Activated CD4-positive, alpha-beta T cell treated with anti-CD3 and anti-CD28 coated beads, Interleukin-2, amount 10 ng/mL, durations not matched to agents 24 days and 14 days (primary cell): ENCODE results near the gene MBP. TPM values are rescaled to one million over a fixed set of nuclear protein-coding genes. Genes with fewer than 3 reads are reported as not detected.

Experiments used
- DNase-seq: peaks from one replicate; pipeline ENCODE4 v3.0.0; 2022
- H3K27ac Mint-ChIP-seq: one replicate; pipeline ENCODE4 v1.8.0; 2022; ENCODE audit warnings: mild to moderate bottlenecking, mixed read lengths
- H3K27me3 Mint-ChIP-seq: one replicate; pipeline ENCODE4 v1.8.0; 2022; ENCODE audit warnings: mixed read lengths
- H3K36me3 Mint-ChIP-seq: one replicate; pipeline ENCODE4 v1.8.0; 2022; ENCODE audit warnings: low read depth, mild to moderate bottlenecking, mixed read lengths
- H3K4me1 Mint-ChIP-seq: one replicate; pipeline ENCODE4 v1.8.0; 2021; ENCODE audit warnings: mixed read lengths
- H3K4me3 Mint-ChIP-seq: one replicate; pipeline ENCODE4 v1.8.0; 2022; ENCODE audit warnings: mild to moderate bottlenecking, moderate library complexity, mixed read lengths
- H3K9me3 Mint-ChIP-seq: one replicate; pipeline ENCODE4 v1.8.0; 2021; ENCODE audit warnings: mixed read lengths
- intact Hi-C: fragments of 100-400 bp; cut with micrococcal nuclease; formaldehyde crosslinking; loops from one replicate; pipeline ENCODE4 v1.15.1; 2023
- total RNA-seq: library from RNA; stranded (reverse); gene quantifications from 2 replicates; pipeline ENCODE4 v1.2.3, GENCODE V29; 2022

The MBP gene
- total RNA-seq, 1 donor from 2014 or later = 63.1 TPM

DNA sequence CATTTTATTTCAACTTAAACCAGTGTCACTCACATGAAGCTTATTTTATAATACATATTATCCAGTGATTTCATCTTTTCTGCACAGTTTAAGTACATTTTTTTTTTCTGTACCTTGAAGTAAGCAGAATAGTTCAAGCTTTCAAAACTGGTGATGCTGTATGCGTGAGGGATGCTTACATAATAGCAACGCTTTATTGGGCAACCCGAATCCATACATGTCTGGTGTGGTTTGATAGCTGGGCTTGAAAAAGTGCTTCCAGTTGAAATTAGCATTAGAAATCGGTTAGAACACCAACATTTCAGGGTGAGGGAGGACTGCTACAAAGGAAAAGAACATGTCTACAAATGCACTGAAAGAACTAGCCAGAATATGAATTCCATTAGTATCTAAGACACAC is 117.4 kb downstream of the MBP start:
- Mint-ChIP-seq H3K4me3 (no peak overlapping the region), H3K36me3 (peaks cover 59% of the 10 kb centered on the region), H3K27me3 (no peaks in the 10 kb centered on the region), H3K4me1 (peaks cover 20% of the 10 kb centered on the region), H3K9me3 (peaks cover 13% of the 10 kb centered on the region), H3K27ac (no peak overlapping the region)
- no peak for DNase-seq
- intact Hi-C loops = no loop called here

DNA sequence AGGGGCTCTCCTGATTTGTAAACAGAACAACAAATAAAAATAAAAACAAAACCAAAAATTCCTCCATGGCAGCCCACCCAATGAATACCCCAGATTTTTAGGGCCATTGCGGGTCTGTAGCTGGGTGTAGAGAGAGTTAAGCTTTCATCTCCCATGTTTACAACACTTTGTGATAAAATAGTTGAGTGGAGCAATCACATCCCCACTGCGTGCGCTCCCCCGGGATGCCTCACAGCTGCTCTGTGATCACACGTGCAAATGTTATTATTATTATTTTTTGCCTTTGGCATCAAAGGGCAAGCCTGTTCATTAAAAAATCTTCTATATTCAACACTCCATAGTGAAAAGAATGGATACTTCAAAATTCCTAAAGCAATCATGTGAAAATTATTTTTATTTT is 118.0 kb downstream of the MBP start:
- intact Hi-C loops = no loop called here
- no peak overlapping the region for H3K27ac Mint-ChIP-seq
- H3K4me3 Mint-ChIP-seq = no peak overlapping the region
- peaks cover 13% of the 10 kb centered on the region for H3K9me3 Mint-ChIP-seq
- H3K4me1 Mint-ChIP-seq = peaks cover 19% of the 10 kb centered on the region
- DNase-seq = no peak
- H3K27me3 Mint-ChIP-seq = no peaks in the 10 kb centered on the region
- H3K36me3 Mint-ChIP-seq = peaks cover 55% of the 10 kb centered on the region

DNA sequence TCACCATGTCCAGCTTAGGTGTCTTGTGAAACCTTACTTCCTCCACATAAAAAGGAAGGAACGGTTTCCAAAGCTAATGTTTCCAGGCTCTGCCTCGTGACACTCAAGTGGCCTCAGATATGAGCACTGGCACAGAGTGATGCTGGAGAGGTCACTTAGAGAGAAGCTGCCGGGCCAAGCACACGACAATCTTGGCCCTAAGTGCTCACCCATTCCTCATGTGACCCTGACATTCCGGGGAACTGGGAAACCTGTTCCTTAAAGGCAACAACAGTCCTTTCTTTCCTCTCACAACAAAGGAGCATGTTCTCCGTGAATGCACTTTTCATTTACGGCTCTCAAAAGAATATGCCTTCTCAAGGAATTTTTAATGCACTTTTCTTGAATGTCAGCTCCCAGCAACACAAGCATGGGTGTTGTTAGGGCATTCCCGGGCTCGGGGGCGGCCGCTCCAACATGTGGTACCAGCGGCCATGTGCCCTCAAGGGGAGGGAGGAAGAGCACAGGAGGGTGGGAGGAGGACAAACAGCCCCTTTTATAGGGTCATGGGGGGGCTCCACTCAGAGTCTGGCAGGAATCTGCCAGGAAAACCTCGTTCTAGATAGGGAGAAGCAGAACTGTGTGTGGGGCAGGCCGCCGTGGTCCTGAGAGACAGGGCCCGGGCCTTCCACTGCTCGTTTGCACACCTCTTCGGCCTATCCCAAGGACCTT is 118.6 kb downstream of the MBP start:
- DNase-seq = no peak
- Mint-ChIP-seq H3K4me1 (peaks cover 17% of the 10 kb centered on the region), H3K36me3 (peaks cover 49% of the 10 kb centered on the region), H3K27me3 (no peaks in the 10 kb centered on the region), H3K27ac (no peak overlapping the region), H3K9me3 (peaks cover 9% of the 10 kb centered on the region), H3K4me3 (no peak overlapping the region)
- intact Hi-C loops = no loop called here

DNA sequence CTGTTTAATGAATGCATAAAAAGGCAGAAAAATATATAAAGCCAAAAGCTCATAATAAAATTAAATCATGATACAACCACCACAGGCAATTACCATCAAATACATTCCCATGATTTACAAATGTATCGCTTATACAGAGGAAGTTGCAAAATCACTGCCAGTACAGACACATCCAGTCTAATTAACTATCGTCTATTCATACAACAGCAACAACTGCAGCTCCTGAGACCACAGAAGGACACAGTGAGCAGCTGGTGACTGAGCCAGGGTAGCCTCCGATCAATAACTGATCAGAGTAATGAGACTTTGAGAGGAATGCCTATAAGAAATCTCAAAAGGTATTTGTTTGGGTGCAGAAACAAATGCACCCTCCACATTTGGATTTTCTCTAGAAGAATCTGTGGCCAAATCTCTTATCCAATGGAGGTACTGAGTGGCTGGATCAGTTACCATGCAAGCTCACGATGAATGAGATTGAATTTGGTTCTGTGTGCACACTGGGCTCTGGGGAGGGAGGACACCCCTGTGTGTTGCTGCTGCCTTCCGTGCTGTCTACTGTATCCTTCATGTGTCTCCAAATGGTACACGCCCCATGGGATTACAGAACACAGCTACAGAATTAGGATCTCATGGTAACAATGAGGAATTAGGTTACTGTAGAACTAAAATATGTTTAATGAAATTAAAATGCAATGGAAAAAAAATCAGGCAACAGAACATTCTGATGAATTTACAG is 119.6 kb downstream of the MBP start:
- Mint-ChIP-seq H3K27me3 (no peaks in the 10 kb centered on the region), H3K4me1 (peaks cover 11% of the 10 kb centered on the region), H3K27ac (no peak overlapping the region), H3K4me3 (no peak overlapping the region), H3K36me3 (peaks cover 42% of the 10 kb centered on the region), H3K9me3 (no peaks in the 10 kb centered on the region)
- intact Hi-C loops = no loop called here
- no peak for DNase-seq

DNA sequence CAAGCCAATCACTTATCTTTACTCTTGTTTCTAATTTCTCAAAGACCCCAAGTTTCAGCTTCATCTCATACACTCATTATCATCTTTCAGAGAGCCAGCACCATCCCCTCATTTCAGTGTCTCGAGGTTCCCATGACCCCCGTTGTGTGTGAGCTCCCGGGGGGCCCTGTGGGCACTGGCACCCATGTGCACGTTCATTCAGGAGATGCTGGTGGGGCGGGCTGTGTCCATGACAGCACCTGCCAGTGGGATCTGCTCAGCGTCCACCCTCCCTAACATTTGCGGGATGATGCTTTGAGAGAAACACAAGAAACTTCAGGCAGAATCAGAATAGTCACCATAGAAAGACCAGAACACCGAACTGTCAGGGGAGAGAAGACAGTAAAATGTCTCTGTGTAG is 120.5 kb downstream of the MBP start:
- Mint-ChIP-seq H3K36me3 (peaks cover 38% of the 10 kb centered on the region), H3K27ac (no peak overlapping the region), H3K9me3 (no peaks in the 10 kb centered on the region), H3K27me3 (no peaks in the 10 kb centered on the region), H3K4me1 (peaks cover 10% of the 10 kb centered on the region), H3K4me3 (no peak overlapping the region)
- no peak for DNase-seq
- intact Hi-C loops = no loop called here

DNA sequence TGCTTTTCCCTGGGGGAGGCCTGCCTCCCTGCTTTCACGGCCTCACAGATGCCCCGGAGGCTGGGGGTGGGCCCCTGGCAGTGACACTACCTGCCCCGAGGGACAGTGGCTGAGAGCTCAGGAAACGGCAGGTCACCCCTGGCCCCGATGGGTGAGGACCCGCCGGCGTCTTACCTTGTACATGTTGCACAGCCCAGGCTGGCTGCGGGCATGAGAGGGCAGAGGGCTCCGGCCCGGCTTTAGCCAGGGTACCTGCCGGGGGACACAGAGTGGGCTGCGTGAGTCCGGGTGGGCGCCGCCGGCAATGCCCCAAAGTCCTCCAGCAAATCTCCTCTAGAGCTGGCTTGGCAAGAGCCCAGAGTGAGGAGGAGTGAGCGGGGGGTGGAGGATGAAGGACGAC is 122.9 kb downstream of the MBP start:
- H3K27ac Mint-ChIP-seq = no peak overlapping the region
- H3K4me1 Mint-ChIP-seq = peaks cover 14% of the 10 kb centered on the region
- no peak for DNase-seq
- H3K4me3 Mint-ChIP-seq = no peak overlapping the region
- no peaks in the 10 kb centered on the region for H3K9me3 Mint-ChIP-seq
- H3K36me3 Mint-ChIP-seq = peaks cover 28% of the 10 kb centered on the region
- intact Hi-C loops = no loop called here
- H3K27me3 Mint-ChIP-seq = no peaks in the 10 kb centered on the region

DNA sequence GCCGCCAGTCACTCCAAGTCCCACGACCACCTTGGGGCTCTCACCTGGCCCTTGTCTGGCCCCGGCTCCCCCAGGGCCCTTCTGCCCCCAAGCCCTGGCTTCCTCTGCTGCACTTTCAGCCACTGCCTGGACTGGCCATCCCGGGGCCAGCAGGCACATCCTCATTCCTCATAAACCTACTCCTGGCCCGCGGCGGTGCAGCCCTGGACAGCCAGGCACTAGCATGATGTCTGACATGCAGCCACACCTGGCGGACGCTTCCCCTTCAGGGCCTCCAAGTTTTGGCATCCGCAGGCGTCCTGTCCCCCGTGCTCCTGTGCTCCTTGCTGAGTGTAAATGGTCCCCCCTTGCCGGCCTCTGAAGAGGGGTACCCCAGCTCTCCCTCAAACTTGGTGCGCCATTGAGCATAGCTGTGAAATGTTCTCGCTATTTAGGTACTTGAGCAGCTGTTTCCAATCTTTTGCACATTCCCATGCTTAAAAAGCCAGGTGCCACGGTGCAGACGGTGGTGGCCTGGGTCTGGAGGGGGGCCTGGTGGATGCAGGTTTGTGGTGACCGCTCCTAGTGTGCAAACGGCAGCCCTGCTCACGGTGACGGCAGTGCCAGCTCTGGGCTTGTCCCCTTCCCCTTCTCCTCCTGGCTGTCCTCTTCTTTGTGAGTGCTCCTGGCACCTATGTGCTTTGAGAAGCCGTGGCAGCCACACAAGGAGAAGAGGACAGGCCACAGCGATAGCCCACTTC is 123.8 kb downstream of the MBP start:
- H3K27me3 Mint-ChIP-seq = no peaks in the 10 kb centered on the region
- H3K4me1 Mint-ChIP-seq = peaks cover 21% of the 10 kb centered on the region
- H3K9me3 Mint-ChIP-seq = no peaks in the 10 kb centered on the region
- DNase-seq = no peak
- intact Hi-C loops = no loop called here
- peaks cover 28% of the 10 kb centered on the region for H3K36me3 Mint-ChIP-seq
- H3K27ac Mint-ChIP-seq = no peak overlapping the region
- H3K4me3 Mint-ChIP-seq = no peak overlapping the region

DNA sequence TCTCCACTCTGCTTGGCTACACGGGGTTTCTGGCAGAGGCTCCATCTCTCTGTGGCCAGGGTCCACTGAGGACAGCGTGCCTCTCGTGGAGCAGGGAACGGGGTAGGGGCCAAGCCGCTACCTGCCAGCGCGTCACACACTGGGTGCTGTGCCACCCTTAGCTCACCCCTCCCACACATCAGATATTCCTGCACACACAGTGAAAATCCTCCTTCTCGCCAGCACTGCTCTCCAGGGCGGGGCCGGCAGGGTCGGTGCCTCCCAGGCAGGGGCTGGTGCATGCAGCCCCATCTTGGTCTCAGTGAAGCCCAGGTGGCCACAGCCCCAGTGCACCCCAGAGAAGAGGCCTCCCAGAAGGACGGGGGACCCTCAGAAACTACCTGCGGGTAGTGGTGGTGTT is 124.6 kb downstream of the MBP start:
- intact Hi-C loops = no loop called here

DNA sequence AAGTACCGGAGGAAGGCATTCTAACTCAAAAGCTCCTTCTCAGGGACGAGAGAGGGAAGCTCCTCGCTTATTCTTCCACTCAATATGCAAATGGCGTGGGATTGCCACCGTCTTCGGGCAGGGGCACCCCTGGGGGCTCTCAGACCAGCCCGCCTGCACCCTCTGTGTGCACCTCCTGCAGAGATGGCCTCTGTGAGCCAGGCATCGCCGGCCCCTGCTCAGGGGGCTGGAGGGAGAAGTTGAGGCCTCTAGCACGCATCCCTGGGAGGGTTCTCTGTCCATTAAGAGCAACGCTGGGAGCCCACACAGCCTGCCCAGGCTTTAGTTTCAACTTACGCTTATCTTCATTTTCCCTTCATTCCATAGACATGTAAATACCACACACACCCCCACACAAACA is 125.3 kb downstream of the MBP start:
- no peak for DNase-seq
- intact Hi-C loops = no loop called here
- peaks cover 22% of the 10 kb centered on the region for H3K36me3 Mint-ChIP-seq
- no peak overlapping the region for H3K4me3 Mint-ChIP-seq
- peaks cover 26% of the 10 kb centered on the region for H3K4me1 Mint-ChIP-seq
- H3K27ac Mint-ChIP-seq = peak overlapping the region; percentile 0
- H3K9me3 Mint-ChIP-seq = no peaks in the 10 kb centered on the region
- no peaks in the 10 kb centered on the region for H3K27me3 Mint-ChIP-seq

More for the DNA sequence above, 124.6 kb downstream of the MBP start:
- no peaks in the 10 kb centered on the region for H3K9me3 Mint-ChIP-seq
- H3K27me3 Mint-ChIP-seq = no peaks in the 10 kb centered on the region
- H3K4me3 Mint-ChIP-seq = no peak overlapping the region
- peaks cover 24% of the 10 kb centered on the region for H3K4me1 Mint-ChIP-seq
- H3K36me3 Mint-ChIP-seq = peaks cover 23% of the 10 kb centered on the region
- H3K27ac Mint-ChIP-seq = peak overlapping the region; percentile 20
- no peak for DNase-seq

DNA sequence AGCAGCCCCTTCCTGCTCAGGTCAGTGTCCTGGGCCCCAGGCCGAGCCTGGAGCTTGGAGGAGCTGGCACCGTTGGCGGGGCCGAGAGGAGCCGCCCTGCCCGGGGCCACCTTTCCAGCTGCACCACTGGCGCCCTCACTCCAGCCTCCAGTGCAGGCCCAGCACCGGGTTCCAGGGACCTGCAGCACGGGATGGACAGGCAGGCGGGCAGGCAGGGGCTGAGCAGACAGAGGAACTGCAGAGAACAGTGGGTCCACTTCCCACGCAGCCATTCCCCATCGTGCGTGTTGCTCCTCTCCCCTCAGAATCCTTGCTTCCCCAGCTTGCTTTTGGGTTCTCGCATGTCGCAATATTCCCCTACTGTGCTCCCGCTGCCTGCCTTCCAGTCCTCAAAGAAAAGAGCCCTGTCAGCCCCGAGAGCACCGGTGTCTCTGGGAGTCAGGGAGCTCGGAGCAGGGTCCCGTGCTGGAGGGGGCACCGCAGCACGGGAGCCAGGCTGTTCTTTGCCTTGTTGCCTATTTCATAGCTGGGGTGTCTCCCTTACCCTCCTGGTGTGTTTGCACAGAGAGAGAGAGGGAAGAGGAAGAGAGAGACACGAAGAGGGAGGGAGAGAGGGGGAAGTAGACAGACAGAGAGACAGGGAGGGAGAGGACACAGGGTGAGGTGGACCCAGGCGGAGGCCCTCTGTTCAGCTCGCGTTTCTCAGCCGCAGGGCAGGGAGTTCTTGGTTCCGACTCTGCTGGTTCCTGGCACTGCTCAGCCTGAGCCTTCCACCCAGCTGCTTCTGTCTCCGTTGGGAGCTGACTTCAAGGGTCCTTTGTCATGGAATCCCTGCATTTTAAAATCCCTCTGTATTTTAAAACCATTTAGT is 126.0 kb downstream of the MBP start:
- DNase-seq = no peak
- Mint-ChIP-seq H3K27ac (peak overlapping the region; percentile 11), H3K4me3 (no peak overlapping the region), H3K36me3 (peaks cover 16% of the 10 kb centered on the region), H3K4me1 (peaks cover 24% of the 10 kb centered on the region), H3K27me3 (no peaks in the 10 kb centered on the region), H3K9me3 (no peaks in the 10 kb centered on the region)
- intact Hi-C loops = no loop called here

DNA sequence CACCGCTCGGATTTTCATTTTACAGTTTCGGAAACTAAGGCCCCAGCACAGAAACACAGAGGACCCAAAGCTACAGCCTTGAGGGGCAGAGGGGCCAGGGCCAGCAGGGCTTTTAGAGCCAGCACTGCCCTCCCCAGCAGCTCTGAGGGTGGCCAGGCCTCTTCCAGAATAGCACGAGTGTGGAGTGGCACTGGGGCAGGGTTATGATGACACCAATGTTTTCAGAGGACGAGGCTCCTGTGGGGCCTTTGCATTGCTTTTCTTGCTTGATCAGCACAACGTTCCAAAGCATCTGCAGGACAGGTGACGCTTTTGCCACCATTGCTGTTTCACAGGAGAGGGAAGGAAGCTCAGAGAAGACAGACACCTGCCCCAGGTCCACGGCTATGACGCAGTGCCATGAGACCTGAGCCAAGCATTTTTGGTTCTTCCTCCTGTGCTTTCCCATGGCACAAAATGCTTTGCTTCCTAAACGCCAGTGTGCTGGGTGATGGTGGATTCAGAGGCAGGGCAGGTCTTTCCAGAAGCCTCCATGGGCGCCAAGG is 126.9 kb downstream of the MBP start:
- Mint-ChIP-seq H3K27ac (no peak overlapping the region), H3K9me3 (no peaks in the 10 kb centered on the region), H3K36me3 (peaks cover 13% of the 10 kb centered on the region), H3K4me1 (peaks cover 24% of the 10 kb centered on the region), H3K27me3 (no peaks in the 10 kb centered on the region), H3K4me3 (no peak overlapping the region)
- intact Hi-C loops = no loop called here
- no peak for DNase-seq

DNA sequence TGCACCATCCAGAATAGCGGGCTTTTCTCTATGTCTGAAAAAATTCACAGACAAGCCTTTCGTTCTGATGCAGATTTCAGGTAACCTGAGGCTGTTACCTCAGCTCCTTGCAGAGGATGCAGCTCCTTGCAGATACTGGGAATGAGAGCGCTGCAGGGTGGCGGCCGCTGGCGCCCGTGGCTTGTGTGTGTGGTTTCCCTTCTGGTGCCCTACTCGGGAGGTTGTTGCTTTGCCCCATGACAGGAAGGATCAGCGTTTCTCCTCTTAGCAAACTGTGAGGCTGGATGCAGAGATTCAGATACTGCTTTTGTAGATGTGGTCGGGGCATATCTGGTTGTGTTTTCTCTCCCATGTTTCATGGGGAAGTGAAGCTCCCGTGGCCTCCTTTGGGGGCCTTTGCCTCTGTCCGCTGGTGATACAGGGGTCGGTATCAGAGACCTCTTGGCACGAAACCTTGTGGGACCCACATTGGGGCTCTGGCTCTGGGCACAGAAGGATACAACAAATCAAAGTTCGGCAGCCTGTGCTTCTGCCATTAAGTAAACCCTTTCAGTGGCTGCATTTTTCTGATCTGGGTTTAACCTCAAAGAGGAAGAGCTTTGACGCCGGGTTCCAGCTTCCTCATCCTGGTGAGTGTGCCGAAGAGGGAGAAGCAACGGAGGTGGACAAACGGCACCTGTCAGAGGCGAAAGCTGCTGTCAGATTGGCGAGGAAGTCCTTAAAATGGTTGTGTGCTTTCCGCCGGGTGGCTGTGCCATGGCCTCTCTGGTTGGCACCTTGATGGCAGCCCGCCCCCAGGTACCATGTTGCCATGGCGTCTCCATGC is 127.8 kb downstream of the MBP start:
- peak overlapping the region; percentile 66 for H3K4me3 Mint-ChIP-seq
- intact Hi-C loops = loop anchor here (5.0 kb wide), 1 partner anchor 128 kb away; the partner anchor contains the start of gene MBP
- H3K36me3 Mint-ChIP-seq = peaks cover 11% of the 10 kb centered on the region
- H3K9me3 Mint-ChIP-seq = no peaks in the 10 kb centered on the region
- no peaks in the 10 kb centered on the region for H3K27me3 Mint-ChIP-seq
- H3K4me1 Mint-ChIP-seq = peaks cover 29% of the 10 kb centered on the region
- H3K27ac Mint-ChIP-seq = peak overlapping the region; percentile 37
- DNase-seq = peak; percentile 71
